HepG2 (cell line): ENCODE results near the gene RRAD. TPM values are rescaled to one million over a fixed set of nuclear protein-coding genes. Genes with fewer than 3 reads are reported as not detected.

Source experiments
- CEBPB ChIP-seq: IDR thresholded peaks from 2 replicates; pipeline ENCODE4 v1.6.1; 2011; ENCODE audit warnings: low read depth, low read length, improper control_type of control experiment, borderline replicate concordance
- E2F1 ChIP-seq: sonication (generic); formaldehyde crosslinking; IDR thresholded peaks from 2 replicates; pipeline ENCODE4 v1.5.0; 2020; ENCODE audit warnings: missing genetic modification reagents
- EHMT2 ChIP-seq: fragments of 200-600 bp; sonication (generic); IDR thresholded peaks from 2 replicates; pipeline ENCODE4 v1.7.0; 2017; ENCODE audit warnings: antibody characterized with exemption, low read depth, low read length, borderline replicate concordance
- GMEB2 ChIP-seq: IDR thresholded peaks from 2 replicates; pipeline ENCODE4 v1.6.1; 2016; ENCODE audit warnings: missing biosample characterization, missing genetic modification reagents, low read depth
- HBP1 ChIP-seq: IDR thresholded peaks from 2 replicates; pipeline ENCODE4 v1.6.1; 2016; ENCODE audit warnings: low read depth, control low read depth
- PAX8 ChIP-seq: sonication (generic); formaldehyde crosslinking; IDR thresholded peaks from 2 replicates; pipeline ENCODE4 v1.8.0; 2022; ENCODE audit warnings: mild to moderate bottlenecking, missing genetic modification reagents, borderline replicate concordance
- PRDM10 ChIP-seq: sonication (generic); formaldehyde crosslinking; IDR thresholded peaks from 2 replicates; pipeline ENCODE4 v1.4.0; 2020; ENCODE audit warnings: low read depth, missing genetic modification reagents
- SOX5 ChIP-seq: IDR thresholded peaks from 2 replicates; pipeline ENCODE4 v1.6.1; 2016; ENCODE audit warnings: borderline replicate concordance
- ZBTB44 ChIP-seq: sonication (generic); formaldehyde crosslinking; IDR thresholded peaks from 2 replicates; pipeline ENCODE4 v1.4.0; 2020; ENCODE audit warnings: missing genetic modification reagents
- ZNF20 ChIP-seq: sonication (generic); formaldehyde crosslinking; IDR thresholded peaks from 2 replicates; pipeline ENCODE4 v1.4.0; 2020; ENCODE audit warnings: mild to moderate bottlenecking, moderate library complexity, missing genetic modification reagents
- ZNF383 ChIP-seq: sonication (generic); formaldehyde crosslinking; IDR thresholded peaks from 2 replicates; pipeline ENCODE4 v1.4.0; 2020; ENCODE audit warnings: missing genetic modification reagents, mild to moderate bottlenecking, borderline replicate concordance
- ZNF644 ChIP-seq: IDR thresholded peaks from 2 replicates; pipeline ENCODE4 v1.6.1; 2016; ENCODE audit warnings: low read depth
- ZNF687 ChIP-seq: sonication (generic); formaldehyde crosslinking; IDR thresholded peaks from 2 replicates; pipeline ENCODE4 v1.5.1; 2020; ENCODE audit warnings: mild to moderate bottlenecking, missing genetic modification reagents, moderate library complexity
- polyA plus RNA-seq, 8 experiments: library from polyadenylated mRNA; depleted of rRNA in 3 of 8; stranded (reverse) in 7 of 8; unstranded in 1 of 8; fragments of >200 nt; fragmentation: Illumina TruSeq in 4 of 8; extraction: Trizol in 4 of 8; gene quantifications; 2 replicates each; pipeline versions ENCODE4 v1.2.1 to v1.2.3, GENCODE V29; 2011 to 2016; ENCODE audit warnings: low read depth in 4 of 8, missing spikeins in 1 of 8, mixed read lengths in 1 of 8; ENCODE audit not compliant: insufficient read depth in 1 of 8
- total RNA-seq, 5 experiments: library from RNA; depleted of rRNA; stranded (reverse); fragments of >200 nt; fragmentation: Illumina TruSeq; extraction: Trizol; gene quantifications; 2 replicates each; pipeline ENCODE4 v1.2.3, GENCODE V29; 2016; ENCODE audit warnings: low read depth in 1 of 5

Gene RRAD
- total and polyA plus RNA-seq, 2 of the 13 experiments (the other 11 are each of a cell fraction or from before 2014, with no cell fraction given) = 0.80 to 1.1 TPM

- no peak; the same call in 1 of the 2 replicates for TF ChIP-seq ZNF687 (CRISPR knock-in tag)
- TF ChIP-seq ZNF20 (CRISPR knock-in tag) = no peak
- no peak for TF ChIP-seq CEBPB
- TF ChIP-seq PRDM10 (CRISPR knock-in tag) = no peak; the same call in 1 of the 2 replicates
- no peak for TF ChIP-seq GMEB2 (CRISPR knock-in tag)
- TF ChIP-seq E2F1 (CRISPR knock-in tag) = no peak
- TF ChIP-seq ZNF383 (CRISPR knock-in tag) = peak; percentile 88; the same call in 1 of the 2 replicates
- no peak for TF ChIP-seq ZBTB44
- peak; percentile 80 for TF ChIP-seq ZNF644 (CRISPR knock-in tag)
- TF ChIP-seq PAX8 = 0 out of 2 replicates have a peak, but pooled peaks have one; percentile 42
- no peak for TF ChIP-seq HBP1 (CRISPR knock-in tag)
- TF ChIP-seq SOX5 (CRISPR knock-in tag) = peak; percentile 72; the same call in 1 of the 2 replicates
- no peak for TF ChIP-seq EHMT2
Measured at GRCh38 chr16:66905633-66906539, 19.4 kb downstream of the RRAD start (continued).
